Measurements from ENCODE around the gene LGR6. TPM values are rescaled to one million over a fixed set of nuclear protein-coding genes. Genes with fewer than 3 reads are reported as not detected.

Gene LGR6
- total RNA-seq, 1 experiment from 2014 or later, result 0.26 TPM

DNA sequence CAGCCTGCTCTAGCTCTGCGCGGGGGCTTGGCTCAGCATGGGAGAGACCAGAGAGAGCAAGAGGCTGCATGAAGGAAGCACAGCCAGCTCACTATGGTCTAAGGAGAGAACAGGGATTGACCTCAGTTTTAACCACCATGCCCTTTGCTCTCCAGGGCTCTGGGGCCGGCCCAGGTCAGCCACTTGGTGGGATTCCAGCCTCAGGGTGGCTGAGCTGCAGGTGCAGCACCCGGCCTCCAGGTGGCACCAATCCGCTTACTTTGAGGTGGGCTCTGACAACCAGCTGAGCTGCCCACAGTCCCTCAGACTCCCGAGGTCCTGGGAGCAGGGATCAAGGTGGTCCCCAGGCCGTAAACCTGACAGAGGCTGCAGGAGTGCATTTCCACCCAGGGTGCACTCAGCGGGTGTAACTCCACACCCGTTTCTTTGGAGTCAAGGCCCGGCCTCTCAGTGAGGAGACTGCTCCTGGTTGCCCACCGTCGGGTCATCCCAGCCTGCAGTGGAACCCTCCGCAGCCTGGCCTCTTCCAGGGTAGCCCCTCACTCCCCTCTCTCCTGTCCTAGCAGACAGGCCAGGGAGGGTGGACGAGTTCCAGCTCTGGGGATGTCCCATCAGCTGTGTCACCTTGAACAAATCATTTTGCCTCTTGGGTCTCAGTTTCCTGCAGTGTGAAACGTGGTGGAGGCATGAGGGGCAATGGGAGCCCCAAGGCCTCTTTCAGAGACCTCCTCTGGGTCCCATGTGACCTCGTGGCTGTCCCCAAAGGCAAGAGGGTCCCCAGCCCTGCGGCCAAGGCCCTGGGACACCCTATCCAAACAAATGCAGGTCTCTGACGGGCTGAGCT lies 607 bp upstream of the LGR6 start:
- ChIA-PET POLR2A (ENCODE audit: unreplicated experiment) (interaction anchor here (0.6 kb wide), 2 partner anchors 91 to 244 kb away, joined by 6 to 9 read pairs; no protein-coding TSS in a partner anchor), CTCF (interaction anchor here (0.6 to 1.0 kb wide), 5 partner anchors 45 to 514 kb away, joined by 3 to 5 read pairs (median 3); no protein-coding TSS in a partner anchor)
- Histone ChIP-seq H3K9ac (ENCODE audit: low read length) (no peak overlapping the region), H3K4me1 (ENCODE audit: insufficient read depth, low read length) (no peaks in the 10 kb centered on the region), H3K27ac (ENCODE audit: low read length) (no peak overlapping the region), H3K9me3 (ENCODE audit: low read length) (no peaks in the 10 kb centered on the region), H2AFZ (ENCODE audit: low read length) (no peak overlapping the region; the same call in 1 of the 2 replicates), H3K27me3 (ENCODE audit: low read length) (peaks cover 5% of the 10 kb centered on the region; the same call in 1 of the 2 replicates), H3K36me3 (ENCODE audit: low read depth, low read length) (no peaks in the 10 kb centered on the region), H4K20me1 (ENCODE audit: low read length) (no peaks in the 10 kb centered on the region), H3K4me3 (ENCODE audit: low read length) (no peak overlapping the region), H3K9me2 (replicated peaks; ENCODE audit: low read length) (no peaks in the 10 kb centered on the region), H3K79me2 (ENCODE audit: low read length) (no peaks in the 10 kb centered on the region), H3K4me2 (ENCODE audit: low read length) (peak overlapping the region; percentile 49), H3F3A (ENCODE audit: low read length, unreplicated experiment) (no peaks in the 10 kb centered on the region)
- BruUV-seq (replicated peaks), result no TSS peak
- no peak for TF ChIP-seq EZH2phosphoT487 (IDR thresholded peaks at IDR 0.05; ENCODE audit: borderline replicate concordance, low read length)
- peak; percentile 79 for TF ChIP-seq CTCF (conservative IDR thresholded peaks at IDR 0.05; ENCODE audit: low read depth, low read length)
- no peak for TF ChIP-seq EZH2 (IDR thresholded peaks at IDR 0.05; ENCODE audit: low read length, unreplicated experiment)
- ATAC-seq (peak; percentile 49), DNase-seq (peak; percentile 58)
- intact Hi-C loops (cut with micrococcal nuclease), result loop anchor here (1.0 kb wide), 1 partner anchor 122 kb away; no protein-coding TSS in a partner anchor

DNA sequence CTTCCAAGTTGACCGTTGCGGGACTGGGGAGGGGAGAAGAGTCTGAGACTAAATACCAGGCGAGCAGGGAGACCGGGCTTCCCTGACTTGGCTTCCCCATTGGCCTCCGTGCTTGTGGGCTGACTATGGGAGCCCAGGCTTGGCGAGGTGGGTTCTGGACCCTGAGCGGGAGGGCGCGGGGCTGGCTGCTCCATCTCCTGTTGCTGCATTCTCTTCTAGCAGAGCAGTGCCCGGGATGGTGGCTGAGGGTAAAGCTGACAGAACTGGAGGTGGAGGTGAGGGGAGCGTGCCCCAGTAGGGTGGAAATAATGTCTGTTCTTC lies 689 bp downstream of the LGR6 start:
- TF ChIP-seq CTCF (conservative IDR thresholded peaks at IDR 0.05; ENCODE audit: low read depth, low read length) (no peak), EZH2phosphoT487 (IDR thresholded peaks at IDR 0.05; ENCODE audit: borderline replicate concordance, low read length) (no peak), EZH2 (IDR thresholded peaks at IDR 0.05; ENCODE audit: low read length, unreplicated experiment) (no peak)
- ChIA-PET CTCF (no interaction called here), POLR2A (ENCODE audit: unreplicated experiment) (no interaction called here)
- H3K79me2 ChIP-seq (ENCODE audit: low read length), result no peaks in the 10 kb centered on the region
- ATAC-seq (no peak), DNase-seq (no peak)
- H3F3A ChIP-seq (ENCODE audit: low read length, unreplicated experiment), result no peaks in the 10 kb centered on the region
- no peak overlapping the region for H3K27ac ChIP-seq (ENCODE audit: low read length)
- no peak overlapping the region for H2AFZ ChIP-seq (ENCODE audit: low read length)
- no peak overlapping the region for H3K4me2 ChIP-seq (ENCODE audit: low read length)
- intact Hi-C loops (cut with micrococcal nuclease), result no loop called here
- H3K9me3 ChIP-seq (ENCODE audit: low read length), result no peaks in the 10 kb centered on the region
- peaks cover 6% of the 10 kb centered on the region for H3K4me1 ChIP-seq (ENCODE audit: insufficient read depth, low read length)
- no peak overlapping the region for H3K9ac ChIP-seq (ENCODE audit: low read length)
- no peaks in the 10 kb centered on the region for H4K20me1 ChIP-seq (ENCODE audit: low read length)
- H3K27me3 ChIP-seq (ENCODE audit: low read length), result peaks cover 5% of the 10 kb centered on the region; the same call in 1 of the 2 replicates
- H3K4me3 ChIP-seq (ENCODE audit: low read length), result no peak overlapping the region
- no peaks in the 10 kb centered on the region for H3K36me3 ChIP-seq (ENCODE audit: low read depth, low read length)
- H3K9me2 ChIP-seq (replicated peaks; ENCODE audit: low read length), result no peaks in the 10 kb centered on the region
- BruUV-seq (replicated peaks), result no TSS peak

Data from PC-3 (cell line).